Stimulated activated CD4-positive, alpha-beta T cell treated with anti-CD3 and anti-CD28 coated beads, Interleukin-15, amount 100 ng/mL, for 24 hours (primary cell): ENCODE results near the gene COL23A1.

Experiments
- DNase-seq: peaks from one replicate; pipeline ENCODE4 v3.0.0-alpha.2; 2020

The COL23A1 gene

DNA sequence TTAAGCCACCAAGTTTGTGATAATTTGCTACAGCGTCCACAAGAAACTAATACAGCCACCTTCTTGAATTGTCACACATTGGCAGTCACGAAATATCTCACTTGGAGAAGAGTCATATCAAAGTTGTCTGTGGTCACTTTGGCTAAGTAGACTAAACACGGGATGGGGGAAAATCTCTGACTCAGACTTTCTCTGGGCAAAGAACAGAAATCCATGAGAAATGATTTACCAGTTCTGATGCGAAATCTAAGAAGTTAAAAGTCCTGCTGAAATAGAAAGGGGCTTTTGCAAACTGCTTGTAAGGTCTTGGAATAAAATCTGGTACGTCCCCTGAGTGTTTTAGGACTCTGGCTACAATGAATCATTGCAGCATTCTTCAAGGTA lies 158.4 kb downstream of the COL23A1 start:
- no peak for DNase-seq

DNA sequence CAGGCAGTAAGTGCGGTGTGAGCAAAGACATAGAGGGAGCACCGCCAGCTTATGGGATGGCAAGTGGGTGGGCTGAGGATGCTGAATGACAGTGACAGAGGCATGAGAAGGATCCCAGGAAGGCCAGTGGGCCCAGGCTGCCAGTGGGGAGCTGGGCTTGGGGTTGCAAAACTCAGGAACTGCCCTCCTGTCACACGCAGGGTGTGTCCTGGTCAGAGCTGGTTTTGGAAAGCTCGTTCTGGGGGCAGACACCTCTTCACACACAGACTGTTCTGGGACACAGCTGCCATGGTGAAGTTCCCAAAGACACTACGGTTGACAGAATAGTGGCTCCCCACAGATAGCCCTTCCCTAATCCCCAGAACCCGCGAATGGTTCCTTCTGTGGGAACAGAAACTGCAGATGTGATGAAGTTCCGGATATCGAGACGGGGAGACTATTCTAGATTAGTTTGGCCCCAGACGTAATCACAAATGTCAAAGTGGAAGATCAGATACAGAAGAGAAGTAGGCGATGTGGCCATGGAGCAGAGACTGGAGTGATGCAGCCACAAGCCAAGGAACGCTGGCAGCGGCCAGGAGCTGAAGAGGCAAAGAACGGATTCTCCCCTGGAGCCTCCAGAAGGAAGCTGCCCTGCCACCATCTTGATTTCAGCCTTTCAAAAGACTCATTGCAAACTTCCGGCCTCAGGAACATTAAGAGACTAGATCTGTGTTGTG lies 159.0 kb downstream of the COL23A1 start:
- no peak for DNase-seq

DNA sequence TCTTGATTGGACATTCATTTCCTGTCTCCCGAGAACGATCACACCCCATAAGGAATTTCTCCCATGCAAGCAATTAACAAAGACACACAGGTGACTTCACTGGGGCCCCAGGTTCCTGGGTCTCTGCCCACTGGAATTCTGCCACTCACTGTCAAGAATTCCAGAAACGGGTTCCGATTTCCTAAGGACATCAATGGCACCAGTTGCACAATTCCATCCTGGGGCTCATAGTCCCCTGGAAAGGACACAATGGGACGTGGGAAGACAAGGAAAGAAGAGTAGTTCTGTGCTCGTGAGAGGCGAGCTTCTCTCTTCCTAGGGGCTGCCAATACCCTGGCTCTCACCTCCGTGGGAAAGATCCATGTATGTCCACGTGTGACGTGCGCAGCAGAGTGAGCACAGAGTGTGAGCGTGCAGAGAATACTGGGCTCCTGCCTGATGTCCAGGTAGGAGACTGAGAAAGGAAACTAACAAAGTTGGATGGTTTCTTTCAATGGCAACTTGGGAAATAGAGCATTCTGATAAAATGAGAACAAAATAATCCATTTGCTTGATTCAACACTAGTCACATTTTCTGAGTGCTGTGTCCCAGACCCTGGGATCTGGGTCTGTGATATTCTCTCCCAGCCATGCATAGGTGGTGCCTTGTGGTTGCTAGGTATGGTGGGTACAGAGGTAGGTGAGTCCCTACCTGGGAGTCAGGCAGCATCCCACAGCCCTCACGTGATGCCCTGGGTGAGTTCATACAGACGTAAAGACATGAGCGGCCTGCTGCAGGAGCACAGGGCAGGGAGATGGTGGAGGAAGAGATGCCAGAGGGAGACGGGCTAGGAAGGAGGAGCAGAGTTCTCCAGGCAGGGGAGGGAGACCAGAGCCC lies 159.8 kb downstream of the COL23A1 start:
- no peak for DNase-seq

DNA sequence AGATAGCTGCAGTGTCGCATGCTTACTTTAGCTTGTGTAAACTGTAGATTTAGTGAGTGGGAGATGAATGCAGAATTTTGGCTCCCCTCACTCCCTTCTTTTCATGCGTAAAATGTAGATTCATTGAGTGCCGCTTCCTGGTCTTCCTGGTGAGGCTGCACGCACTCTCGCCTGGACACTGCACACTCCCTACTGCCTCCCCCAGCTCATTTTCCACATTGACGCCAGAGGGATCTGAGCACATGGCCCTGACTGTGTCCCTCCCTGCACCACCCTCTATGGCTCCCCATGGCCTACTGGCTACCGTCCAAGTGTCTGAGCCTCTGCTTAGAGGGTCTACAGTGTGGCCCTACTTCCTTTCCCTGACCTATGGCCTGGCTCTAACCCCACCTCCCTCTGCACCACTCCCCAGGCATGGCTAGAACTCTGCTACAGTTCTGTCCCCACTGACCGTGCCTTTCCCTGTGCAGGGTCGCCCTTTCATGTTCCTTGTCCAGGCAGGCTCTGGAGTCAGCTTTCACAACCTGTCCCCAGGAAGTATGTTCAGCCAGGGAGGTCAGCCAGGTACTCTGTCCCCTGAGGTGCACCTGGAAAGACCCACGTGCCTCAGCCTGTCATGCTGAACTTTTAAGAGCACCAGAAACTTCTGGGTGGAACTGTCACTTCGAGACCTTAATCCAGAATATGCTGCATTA lies 160.6 kb downstream of the COL23A1 start:
- no peak for DNase-seq

DNA sequence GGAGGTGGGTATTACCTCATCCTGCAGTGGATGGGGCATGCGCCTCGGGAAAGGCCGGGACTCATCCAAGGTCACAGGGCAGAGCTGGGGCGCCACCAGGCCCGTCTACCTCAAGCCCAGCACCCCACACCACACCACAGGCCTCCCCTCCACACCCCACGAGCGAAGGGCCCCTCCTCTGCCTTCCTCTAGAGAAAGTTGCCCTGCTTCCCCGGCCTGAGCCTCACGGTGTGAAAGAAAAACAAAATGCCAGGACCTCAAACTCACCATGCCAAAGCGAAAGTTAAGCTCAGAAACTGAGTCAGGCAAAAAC lies 161.1 kb downstream of the COL23A1 start:
- DNase-seq = no peak

DNA sequence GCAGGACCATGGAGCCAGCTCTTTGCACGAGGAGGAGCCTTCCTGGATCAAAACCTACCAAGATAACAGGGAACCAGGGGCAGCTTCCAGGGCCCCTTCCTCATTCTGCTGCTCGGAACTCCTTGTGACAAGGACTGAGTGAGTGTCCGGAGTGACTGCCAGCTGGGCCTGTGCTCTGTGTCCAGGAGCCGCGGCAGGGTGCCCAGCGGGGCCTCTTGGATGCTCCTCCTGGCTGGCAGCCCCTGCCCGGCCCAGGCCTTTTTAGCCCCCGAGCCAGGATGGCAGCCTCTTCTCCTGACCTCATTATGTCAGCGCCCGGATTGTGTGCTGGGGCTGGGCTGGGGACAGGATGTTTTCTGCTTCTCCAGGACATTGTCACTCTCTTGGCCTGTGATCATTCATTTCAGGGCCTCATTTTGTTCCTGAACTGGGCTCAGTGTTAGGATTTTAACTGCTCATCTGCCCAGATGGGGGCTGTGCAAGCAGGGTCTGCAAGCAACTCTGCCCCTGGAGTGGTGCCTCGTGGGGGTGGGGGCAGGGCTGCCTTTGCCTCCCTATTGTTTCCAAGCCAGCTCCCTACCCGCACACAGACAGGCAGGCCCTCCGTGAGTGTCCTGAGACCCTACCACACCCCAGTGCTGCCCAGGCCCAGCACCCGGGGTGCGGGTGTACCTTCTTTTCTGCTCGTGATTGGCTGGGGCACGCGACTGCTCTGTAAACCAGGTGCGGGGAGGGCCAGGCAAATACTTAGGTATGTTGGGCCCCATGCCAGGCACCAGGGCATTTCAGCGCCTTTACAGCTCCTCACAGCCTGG lies 161.6 kb downstream of the COL23A1 start:
- DNase-seq = no peak

DNA sequence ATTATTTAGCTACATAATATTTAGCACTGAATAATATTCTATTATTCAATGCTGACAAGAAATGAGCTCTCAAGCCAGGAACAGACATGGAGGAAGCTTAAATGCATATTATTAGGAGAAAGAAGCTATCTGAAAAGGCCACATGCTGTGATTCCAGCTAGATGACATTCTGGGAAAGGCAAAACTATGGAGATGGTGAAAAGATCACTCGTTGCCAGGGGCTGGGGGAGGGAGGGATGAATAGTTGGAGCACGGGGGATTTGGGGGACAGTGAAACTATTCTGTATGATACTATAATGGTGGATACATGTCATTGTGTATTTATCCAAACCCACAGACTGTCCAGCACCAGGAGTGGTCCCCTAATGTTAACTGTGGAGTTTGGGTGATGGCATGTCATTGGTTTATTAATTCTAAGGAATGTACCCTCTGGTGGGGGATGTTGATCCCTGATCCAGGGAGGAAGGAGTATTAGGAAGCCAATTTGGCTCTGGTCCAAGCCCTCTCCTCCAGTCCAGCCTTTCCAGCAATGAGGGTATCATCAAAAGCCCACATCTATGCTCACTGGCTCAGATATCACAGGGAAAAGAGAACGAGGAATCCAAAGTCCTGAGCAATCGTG lies 162.5 kb downstream of the COL23A1 start:
- DNase-seq = no peak

DNA sequence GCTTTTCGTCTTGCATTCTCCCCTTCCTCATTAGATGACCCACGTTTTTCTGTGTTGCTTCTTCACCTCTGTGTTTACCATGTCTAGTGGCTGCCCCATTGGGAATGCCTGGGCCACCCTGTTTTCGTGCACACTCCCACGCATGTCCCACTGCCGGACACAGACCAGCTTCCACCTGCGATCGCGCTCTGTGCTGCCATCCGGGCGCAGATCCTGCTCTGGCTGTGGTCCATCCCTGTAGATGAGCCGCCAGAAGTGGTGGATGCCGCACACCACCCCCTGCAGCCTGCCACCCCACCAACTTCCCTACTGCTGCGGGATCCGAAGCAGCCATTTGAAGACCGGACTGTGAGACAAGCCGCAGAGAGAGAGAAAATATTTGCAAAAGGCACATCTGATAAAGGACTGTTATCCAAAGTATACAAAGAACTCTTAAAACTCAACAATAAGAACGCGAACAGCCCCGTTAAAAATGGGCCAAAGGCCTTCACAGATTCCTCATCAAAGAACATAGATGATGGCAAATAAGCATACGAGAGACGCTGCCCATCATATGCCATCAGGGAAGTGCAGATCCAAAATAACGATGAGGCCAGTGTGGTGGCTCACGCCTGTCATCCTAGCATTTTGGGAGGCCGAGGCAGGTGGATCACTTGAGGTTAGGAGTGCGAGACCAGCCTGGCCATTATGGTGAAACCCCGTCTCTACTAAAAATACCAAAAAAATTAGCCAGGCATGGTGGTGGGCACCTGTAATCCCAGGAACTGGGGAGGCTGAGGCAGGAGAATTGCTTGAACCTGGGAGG lies 163.7 kb downstream of the COL23A1 start:
- DNase-seq = no peak

DNA sequence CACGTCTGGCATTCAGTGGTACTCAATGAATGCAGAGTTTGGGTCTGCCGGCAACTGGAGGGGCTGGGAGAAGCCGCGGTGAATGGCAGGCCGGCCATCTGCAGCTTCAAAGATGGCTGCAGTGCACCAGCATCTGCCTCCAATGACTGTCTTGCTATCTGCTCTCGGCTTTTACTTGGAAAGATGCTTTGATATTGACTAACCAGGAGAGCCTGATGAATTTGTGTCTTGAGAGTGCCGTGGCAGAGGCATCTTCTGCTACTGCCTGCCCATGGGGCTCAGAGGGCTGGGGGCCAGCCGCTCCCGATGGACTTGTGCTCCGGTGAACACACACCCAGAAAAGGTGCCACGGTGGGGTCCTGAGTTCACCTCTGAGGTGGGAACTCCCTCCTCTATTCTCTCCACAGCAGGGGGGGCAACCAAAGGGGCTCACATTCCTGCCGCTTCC lies 164.5 kb downstream of the COL23A1 start:
- DNase-seq = no peak

DNA sequence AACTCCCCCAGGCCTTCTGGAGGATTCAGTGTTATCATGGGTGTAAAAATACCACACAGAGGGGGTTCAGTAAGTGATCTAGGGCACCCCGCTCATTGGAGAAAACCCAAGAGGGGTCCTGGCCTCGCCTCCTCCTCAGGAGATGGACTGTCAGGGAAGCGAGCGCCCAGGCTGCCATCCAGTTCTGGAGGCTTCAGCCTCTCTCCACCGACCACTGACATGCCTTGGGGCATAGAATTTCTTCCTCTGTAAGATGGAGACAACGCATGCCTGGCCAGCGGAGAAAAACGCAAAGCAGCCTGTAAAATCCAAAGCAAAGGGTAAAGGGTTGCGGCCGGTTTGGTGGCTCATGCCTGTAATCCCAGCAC lies 165.4 kb downstream of the COL23A1 start:
- no peak for DNase-seq

DNA sequence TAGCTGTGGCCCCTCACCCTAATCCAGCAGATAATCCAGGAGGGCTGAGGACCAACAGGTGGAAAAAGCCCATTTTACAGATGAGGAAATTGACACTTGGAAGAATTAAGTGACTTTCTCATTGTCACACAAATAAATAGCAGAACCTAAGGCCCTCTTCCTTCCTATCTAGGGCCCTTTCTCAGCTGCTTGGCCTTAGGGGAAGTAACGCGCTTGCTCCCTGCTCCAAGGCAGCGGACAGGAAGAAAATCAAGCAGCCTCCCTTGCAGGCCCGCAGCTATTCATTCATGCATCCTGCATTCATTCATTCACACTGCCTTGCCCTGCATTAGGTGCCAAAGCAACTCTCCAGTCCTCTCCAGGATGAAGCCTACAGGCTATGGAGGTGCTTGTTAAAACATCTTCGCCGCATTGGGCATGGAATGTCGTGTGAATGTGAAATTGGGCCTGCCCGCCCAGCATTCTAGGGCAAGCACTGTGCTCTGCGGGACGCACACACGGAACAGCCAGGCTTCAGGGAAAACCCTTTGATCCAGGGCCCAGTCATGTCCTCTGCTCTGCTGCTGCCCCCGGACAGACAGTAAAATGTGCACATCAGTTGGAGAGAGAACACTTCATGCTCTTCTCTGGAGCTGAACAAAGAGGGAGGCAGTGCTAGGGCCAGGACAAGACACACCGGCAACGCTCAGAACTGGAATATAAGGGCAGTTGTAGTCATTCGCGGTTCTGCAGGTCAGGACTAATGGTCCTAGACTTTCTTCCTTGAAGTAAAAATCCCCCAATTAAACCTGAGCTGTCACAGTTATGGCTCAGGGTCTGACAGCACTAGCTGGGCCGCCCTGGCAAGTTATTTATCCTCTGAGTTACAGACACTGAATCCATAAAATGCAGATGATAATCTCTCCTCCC lies 166.0 kb downstream of the COL23A1 start:
- DNase-seq = no peak

DNA sequence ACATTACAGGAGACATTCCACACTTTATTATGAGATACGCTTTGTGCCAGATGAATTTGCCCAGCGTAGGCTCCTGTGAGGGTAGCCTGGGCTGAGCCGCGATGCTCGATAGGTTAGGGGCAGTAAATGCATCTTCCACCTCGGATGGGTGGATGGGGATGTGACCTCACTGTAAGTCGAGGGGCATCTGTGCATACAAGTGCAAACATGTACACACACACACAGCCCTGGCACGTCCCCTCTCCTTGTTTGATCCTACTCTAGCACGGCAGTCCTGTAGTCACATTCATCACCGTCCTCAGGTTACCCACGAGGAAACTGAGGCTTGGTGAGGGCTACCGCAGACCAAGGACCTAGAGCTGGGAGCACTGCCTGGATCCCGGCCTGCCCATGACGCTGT lies 166.8 kb downstream of the COL23A1 start:
- no peak for DNase-seq

DNA sequence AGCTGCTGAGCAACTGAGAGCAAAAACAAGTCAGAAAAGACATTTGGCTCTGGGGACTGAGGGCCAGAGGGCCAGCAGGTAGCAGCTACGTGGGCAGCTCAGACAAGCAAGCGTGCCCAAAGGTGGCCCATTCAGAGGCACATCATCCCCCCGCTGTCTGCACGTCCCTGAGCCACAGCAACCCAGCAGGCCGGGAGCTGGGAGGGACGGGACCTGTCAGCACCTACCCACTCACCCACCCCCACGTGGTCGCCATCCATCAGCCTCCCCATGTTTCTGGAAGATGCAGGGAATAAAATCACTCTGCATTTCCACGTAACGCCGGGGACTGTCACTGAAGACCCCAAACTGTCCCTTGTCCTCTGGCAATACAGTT lies 167.8 kb downstream of the COL23A1 start:
- DNase-seq = no peak

DNA sequence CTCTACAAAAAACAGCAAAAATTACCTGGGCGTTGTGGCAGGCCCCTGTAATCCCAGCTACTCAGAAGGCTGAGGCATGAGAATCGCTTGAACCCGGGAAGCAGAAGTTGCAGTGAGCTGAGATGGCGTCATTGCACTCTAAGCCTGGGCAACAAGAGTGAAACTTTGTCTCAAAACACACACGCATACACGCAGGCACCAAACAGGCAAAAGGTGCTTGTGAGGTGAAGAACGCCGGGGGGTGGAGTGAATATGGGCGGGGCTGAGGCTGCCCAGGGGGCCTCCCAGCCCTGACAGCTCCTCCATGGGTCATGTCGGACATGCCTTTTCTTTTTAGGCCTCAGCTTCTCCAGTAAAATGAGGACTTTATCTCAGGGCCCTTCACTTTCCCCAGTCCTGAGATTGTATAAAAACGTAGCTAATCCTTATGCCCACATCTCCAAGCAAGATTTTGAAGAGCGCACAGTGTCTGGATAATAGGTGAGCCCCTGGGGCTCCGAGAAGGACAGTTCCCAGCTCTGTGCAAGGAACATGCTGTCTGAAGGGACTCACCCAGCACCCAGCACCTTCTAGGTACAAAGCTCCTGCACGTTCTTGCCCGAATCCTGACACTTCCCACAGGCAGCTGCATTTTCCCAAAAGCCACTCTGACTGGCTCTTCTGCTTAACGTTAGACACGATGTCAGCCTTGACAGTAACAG lies 168.3 kb downstream of the COL23A1 start:
- no peak for DNase-seq

DNA sequence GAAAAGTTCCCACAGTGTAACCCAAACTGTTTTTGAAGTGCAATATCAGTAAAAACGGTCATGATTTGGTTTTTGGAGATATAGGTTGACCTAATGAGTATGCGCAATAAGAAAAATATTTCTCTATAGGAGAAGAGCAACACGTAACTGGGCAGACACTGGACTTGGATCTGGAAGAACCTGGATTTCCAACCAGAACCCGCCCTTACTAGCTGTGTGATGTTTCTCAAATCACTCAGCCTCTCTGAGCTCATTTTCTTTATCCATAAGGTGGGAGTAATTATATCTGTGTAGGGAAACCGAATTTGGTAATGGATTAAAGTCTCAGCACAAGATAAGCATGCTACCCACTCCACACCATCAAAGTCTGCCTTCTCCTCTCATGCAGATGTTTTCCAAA lies 169.1 kb downstream of the COL23A1 start:
- no peak for DNase-seq

DNA sequence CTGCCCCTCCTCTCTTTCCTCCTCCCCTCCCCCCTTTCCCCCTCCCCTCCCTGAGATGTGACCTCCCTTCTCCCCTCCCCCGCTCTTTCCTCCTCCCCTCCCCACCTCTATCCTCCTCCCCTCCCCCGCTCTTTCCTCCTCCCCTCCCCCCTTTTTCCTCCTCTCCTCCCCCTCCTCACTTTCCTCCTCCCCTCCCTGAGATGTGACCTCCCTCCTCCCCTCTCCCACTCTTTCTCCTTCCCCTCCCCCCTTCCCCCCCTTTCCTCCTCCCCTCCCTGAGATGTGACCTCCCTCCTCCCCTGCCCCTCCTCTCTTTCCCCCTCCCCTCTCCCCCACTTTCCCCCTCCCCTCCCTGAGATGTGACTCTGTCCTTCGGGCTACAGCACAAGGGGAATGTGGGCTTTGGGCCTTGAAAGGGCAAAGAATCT lies 169.8 kb downstream of the COL23A1 start:
- DNase-seq = no peak

DNA sequence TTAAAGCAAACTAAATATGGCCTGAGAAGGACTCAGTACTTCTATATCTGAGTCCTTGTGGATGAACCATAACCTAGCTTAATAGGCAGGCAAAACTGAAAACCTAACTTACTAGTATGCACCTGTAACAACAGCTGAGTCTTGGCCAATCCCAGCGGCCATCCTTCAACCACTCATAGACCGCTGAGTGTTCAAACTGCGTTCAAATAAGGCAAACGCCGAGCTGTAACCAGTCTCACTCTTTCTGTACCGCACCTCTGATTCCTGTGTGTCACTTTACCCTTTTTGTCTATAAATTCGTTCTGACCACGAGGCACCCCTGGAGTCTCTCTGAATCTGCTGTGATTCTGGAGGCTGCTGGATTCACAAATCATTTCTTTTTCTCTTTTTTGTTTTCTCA lies 170.5 kb downstream of the COL23A1 start:
- no peak for DNase-seq

DNA sequence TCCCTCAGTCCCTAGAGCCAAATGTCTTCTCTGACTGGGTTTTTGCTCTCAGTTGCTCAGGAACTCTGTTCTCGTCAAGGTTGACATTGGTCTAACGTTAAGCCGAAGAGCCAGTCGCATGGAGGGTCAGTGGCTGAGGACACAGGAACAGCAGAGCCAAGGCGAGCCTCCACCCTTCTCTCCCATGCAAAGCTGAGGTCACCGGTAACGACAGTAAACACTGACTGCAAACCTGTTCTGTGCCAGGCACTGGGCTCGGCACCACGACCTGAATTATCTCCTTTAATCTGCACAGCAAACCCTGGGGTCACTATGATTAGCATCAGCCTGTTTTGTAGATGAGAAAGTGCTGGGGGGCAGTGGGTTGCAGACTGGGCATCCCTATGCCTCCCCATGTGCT lies 171.0 kb downstream of the COL23A1 start:
- no peak for DNase-seq

DNA sequence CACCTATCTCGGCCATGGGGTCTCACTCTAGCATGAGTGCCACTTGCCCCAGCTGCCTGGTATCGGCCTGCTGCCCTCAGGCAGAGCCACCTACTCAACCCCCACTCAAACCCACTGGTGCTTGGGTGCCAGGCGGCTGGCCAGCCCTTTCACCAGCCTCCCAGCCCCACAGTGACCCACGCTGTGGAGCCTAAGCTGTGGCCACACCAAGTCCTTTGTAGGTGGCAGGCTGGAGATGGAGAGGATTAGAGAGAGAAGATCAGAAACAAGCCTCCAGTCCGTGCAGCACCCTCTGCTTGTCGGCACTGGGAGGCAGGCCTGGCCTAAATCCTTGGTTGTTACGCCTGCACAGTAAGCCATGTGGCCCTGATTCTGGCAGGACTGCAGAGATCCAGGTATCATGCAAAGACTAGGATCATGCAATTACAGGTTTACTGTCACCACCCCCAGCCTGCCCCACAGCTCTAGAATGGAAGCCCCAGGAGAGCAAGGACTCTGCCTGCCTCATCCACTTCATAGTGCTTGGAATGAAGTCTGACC lies 171.7 kb downstream of the COL23A1 start:
- no peak for DNase-seq

DNA sequence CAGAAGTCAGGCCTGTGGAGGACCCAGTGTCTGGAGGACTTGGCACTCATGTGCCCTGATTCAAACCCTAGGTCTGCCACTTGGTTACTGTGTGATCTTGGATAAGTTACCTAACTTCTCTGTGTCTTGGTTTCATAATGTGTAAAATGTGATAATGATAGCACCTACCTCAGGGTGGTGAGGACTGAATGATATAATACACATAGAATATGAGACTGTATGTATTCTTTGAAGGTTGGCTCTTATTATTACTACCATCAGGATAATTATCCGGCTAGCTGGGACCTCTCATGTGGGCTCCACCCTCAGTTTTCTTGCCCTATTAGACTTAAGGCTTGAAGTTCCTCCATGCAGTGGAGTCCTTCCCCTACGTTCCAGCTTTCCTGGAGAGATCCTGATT lies 172.2 kb downstream of the COL23A1 start:
- no peak for DNase-seq
